WTC11 (cell line): ENCODE measurements around the gene CREB3L1. TPM values are rescaled to one million over a fixed set of nuclear protein-coding genes. Genes with fewer than 3 reads are reported as not detected.

Experiments used
- ATAC-seq: fragments of 200-7000 bp; cut with Tn5 transposase; 2 replicates; pipeline ENCODE4 v1.10.0; 2021; ENCODE audit warnings: mild to moderate bottlenecking, moderate library complexity
- CTCF ChIA-PET: fragments of 300-600 bp; sonication (Branson Sonifier 250); formaldehyde crosslinking; loops from one replicate; lab custom pipeline; 2021; ENCODE audit warnings: antibody characterized with exemption; lab: Charles Lee
- POLR2A ChIA-PET: fragments of 350-600 bp; sonication (Branson Sonifier 250); formaldehyde crosslinking; loops from one replicate; lab custom pipeline; 2021; ENCODE audit warnings: antibody characterized with exemption; lab: Charles Lee
- DNase-seq: peaks from one replicate; pipeline ENCODE4 v3.0.0; 2021; ENCODE audit warnings: low spot score
- H3K27ac Mint-ChIP-seq: 2 replicates; pipeline ENCODE4 v1.8.0; 2021; ENCODE audit warnings: mixed read lengths
- H3K27me3 Mint-ChIP-seq: 2 replicates; pipeline ENCODE4 v1.8.0; 2021; ENCODE audit warnings: low read depth, mild to moderate bottlenecking, moderate library complexity, mixed read lengths
- H3K36me3 Mint-ChIP-seq: 2 replicates; pipeline ENCODE4 v1.8.0; 2021; ENCODE audit warnings: mixed read lengths
- H3K4me1 Mint-ChIP-seq: 2 replicates; pipeline ENCODE4 v1.8.0; 2022; ENCODE audit warnings: mixed read lengths
- H3K4me3 Mint-ChIP-seq: 2 replicates; pipeline ENCODE4 v1.8.0; 2021; ENCODE audit warnings: mild to moderate bottlenecking, moderate library complexity, mixed read lengths
- H3K9me3 Mint-ChIP-seq: 2 replicates; pipeline ENCODE4 v1.8.0; 2021; ENCODE audit warnings: mixed read lengths
- ATF2 ChIP-seq: sonication (generic); formaldehyde crosslinking; IDR thresholded peaks from 2 replicates; pipeline ENCODE4 v1.8.1; 2022; ENCODE audit warnings: low read depth, missing genetic modification reagents, borderline replicate concordance
- ATF6 ChIP-seq: sonication (generic); formaldehyde crosslinking; IDR thresholded peaks from 2 replicates; pipeline ENCODE4 v1.8.1; 2023; ENCODE audit warnings: mild to moderate bottlenecking, missing genetic modification reagents
- CTCF ChIP-seq: fragments of 200-600 bp; IDR thresholded peaks from 2 replicates; pipeline ENCODE4 v1.8.0; 2022; ENCODE audit warnings: antibody characterized with exemption
- E2F4 ChIP-seq: sonication (generic); formaldehyde crosslinking; IDR thresholded peaks from 2 replicates; pipeline ENCODE4 v1.8.1; 2022; ENCODE audit warnings: low read depth, mild to moderate bottlenecking, moderate library complexity, missing genetic modification reagents, borderline replicate concordance
- E2F5 ChIP-seq: sonication (generic); formaldehyde crosslinking; IDR thresholded peaks from 2 replicates; pipeline ENCODE4 v1.8.1; 2022; ENCODE audit warnings: mild to moderate bottlenecking, moderate library complexity, missing genetic modification reagents
- ELF4 ChIP-seq: sonication (generic); formaldehyde crosslinking; IDR thresholded peaks from 2 replicates; pipeline ENCODE4 v1.8.1; 2022; ENCODE audit warnings: low read depth, mild to moderate bottlenecking, moderate library complexity, missing genetic modification reagents
- FOXJ3 ChIP-seq: sonication (generic); formaldehyde crosslinking; IDR thresholded peaks from 2 replicates; pipeline ENCODE4 v1.9.0; 2021; ENCODE audit warnings: missing genetic modification reagents, mild to moderate bottlenecking, borderline replicate concordance
- GRHL2 ChIP-seq: fragments of 250-450 bp; sonication (Bioruptor Pico); IDR thresholded peaks from 2 replicates; pipeline ENCODE4 v1.8.0; 2022; ENCODE audit warnings: mild to moderate bottlenecking, moderate library complexity; ENCODE audit not compliant: insufficient replicate concordance, severe bottlenecking
- HMGA2 ChIP-seq: fragments of 250-450 bp; sonication (Bioruptor Pico); IDR thresholded peaks from 2 replicates; pipeline ENCODE4 v1.4.0; 2021; ENCODE audit warnings: mild to moderate bottlenecking, moderate library complexity
- HMGXB4 ChIP-seq: sonication (generic); formaldehyde crosslinking; IDR thresholded peaks from 2 replicates; pipeline ENCODE4 v1.8.1; 2023; ENCODE audit warnings: mild to moderate bottlenecking, moderate library complexity, missing genetic modification reagents
- OVOL2 ChIP-seq: fragments of 250-450 bp; sonication (Bioruptor Pico); IDR thresholded peaks from 2 replicates; pipeline ENCODE4 v1.9.0; 2021; ENCODE audit warnings: mild to moderate bottlenecking, borderline replicate concordance
- RORB ChIP-seq: fragments of 250-450 bp; sonication (Bioruptor Pico); IDR thresholded peaks from 2 replicates; pipeline ENCODE4 v1.9.0; 2021; ENCODE audit warnings: mild to moderate bottlenecking
- ZMAT4 ChIP-seq: fragments of 250-450 bp; sonication (Bioruptor Pico); IDR thresholded peaks from 2 replicates; pipeline ENCODE4 v1.9.0; 2021; ENCODE audit warnings: mild to moderate bottlenecking
- ZNF138 ChIP-seq: sonication (generic); formaldehyde crosslinking; conservative IDR thresholded peaks from 2 replicates; pipeline ENCODE4 v1.8.1; 2022; ENCODE audit warnings: mild to moderate bottlenecking, moderate library complexity, missing genetic modification reagents
- ZNF219 ChIP-seq: sonication (generic); formaldehyde crosslinking; IDR thresholded peaks from 2 replicates; pipeline ENCODE4 v1.8.0; 2023; ENCODE audit warnings: missing genetic modification reagents, mild to moderate bottlenecking, borderline replicate concordance
- ZNF232 ChIP-seq: sonication (generic); formaldehyde crosslinking; IDR thresholded peaks from 2 replicates; pipeline ENCODE4 v1.8.0; 2022; ENCODE audit warnings: mild to moderate bottlenecking, missing genetic modification reagents
- ZNF425 ChIP-seq: fragments of 250-450 bp; sonication (Bioruptor Pico); conservative IDR thresholded peaks from 2 replicates; pipeline ENCODE4 v1.9.0; 2021; ENCODE audit warnings: mild to moderate bottlenecking
- ZNF532 ChIP-seq: fragments of 250-450 bp; sonication (Bioruptor Pico); IDR thresholded peaks from 2 replicates; pipeline ENCODE4 v1.9.0; 2021; ENCODE audit warnings: mild to moderate bottlenecking, borderline replicate concordance
- total RNA-seq: library from RNA; stranded (reverse); gene quantifications from 3 replicates; pipeline ENCODE4 v1.2.3, GENCODE V29; 2021

CREB3L1 gene
- total RNA-seq, 1 experiment from 2014 or later = 10.9 TPM

GRCh38 chr11:46300270-46300669 is 22.8 kb downstream of the CREB3L1 start:
- DNase-seq = no peak
- POLR2A ChIA-PET = interaction anchor here (0.9 kb wide), 1 partner anchor 52 kb away, joined by 3 read pairs; no protein-coding TSS in a partner anchor
- no peaks in the 10 kb centered on the region for H3K9me3 Mint-ChIP-seq
- H3K4me3 Mint-ChIP-seq = no peak overlapping the region
- no peaks in the 10 kb centered on the region for H3K27me3 Mint-ChIP-seq
- CTCF ChIA-PET = interaction anchor here (0.7 to 11.2 kb wide), 8 partner anchors 11 to 92 kb away, joined by 3 to 242 read pairs (median 6); partner anchors contain the start of gene CREB3L1
- H3K27ac Mint-ChIP-seq = no peak overlapping the region
- TF ChIP-seq HMGA2 (CRISPR knock-in tag) (no peak), ZMAT4 (CRISPR knock-in tag) (no peak), ZNF425 (CRISPR knock-in tag) (no peak), GRHL2 (CRISPR knock-in tag) (no peak), E2F4 (CRISPR knock-in tag) (no peak), HMGXB4 (CRISPR knock-in tag) (no peak), ZNF232 (no peak), ZNF219 (CRISPR knock-in tag) (no peak), FOXJ3 (CRISPR knock-in tag) (no peak), ZNF138 (CRISPR knock-in tag) (no peak), ELF4 (no peak), OVOL2 (CRISPR knock-in tag) (no peak), E2F5 (no peak)
- TF ChIP-seq, all 79 proteins: peak for 0
- Mint-ChIP-seq H3K36me3 (0 out of 2 replicates have a peak, but pooled peaks cover 2% of the 10 kb centered on the region), H3K4me1 (peaks cover 17% of the 10 kb centered on the region)
- ATAC-seq = no peak

- DNase-seq (no peak), ATAC-seq (no peak)
- H3K4me1 Mint-ChIP-seq = peaks cover 10% of the 10 kb centered on the region
- H3K27ac Mint-ChIP-seq = no peak overlapping the region
- H3K4me3 Mint-ChIP-seq = no peak overlapping the region
- H3K36me3 Mint-ChIP-seq = 0 out of 2 replicates have a peak, but pooled peaks cover 2% of the 10 kb centered on the region
- no peaks in the 10 kb centered on the region for H3K27me3 Mint-ChIP-seq
- CTCF ChIA-PET = interaction anchor here (11.2 kb wide), 1 partner anchor 8 kb away, joined by 242 read pairs; no protein-coding TSS in a partner anchor
- POLR2A ChIA-PET = no interaction called here
- H3K9me3 Mint-ChIP-seq = no peaks in the 10 kb centered on the region
- TF ChIP-seq ZNF532 (CRISPR knock-in tag) (no peak), ATF6 (CRISPR knock-in tag) (no peak), ATF2 (no peak), CTCF (no peak), RORB (CRISPR knock-in tag) (no peak), ZNF138 (CRISPR knock-in tag) (no peak)
These were observed 25.4 kb downstream of the CREB3L1 start for GRCh38 chr11:46302866-46303265.
